Thyroid gland (tissue), 4 donors: Measurements from ENCODE around the gene GPR3.

ENCODE experiments used
- POLR2A ChIP-seq, 2 donors: fragments of 450-650 bp; IDR thresholded peaks; one replicate each; pipeline ENCODE4 v1.6.1; 2017; ENCODE audit warnings: antibody characterized with exemption in 2 of 2, mild to moderate bottlenecking in 2 of 2, moderate library complexity in 1 of 2
- TF ChIP-seq, protein P1 (sequence below), 6 experiments: fragments of 200-600 bp in 3 of 6; fragments of 450-650 bp in 3 of 6; sonication (generic) in 3 of 6; IDR thresholded peaks; one replicate each; pipeline ENCODE4 v1.5.1; 2016 to 2019; ENCODE audit warnings: antibody characterized with exemption in 6 of 6, mild to moderate bottlenecking in 2 of 6, inconsistent platforms in 1 of 6, moderate library complexity in 1 of 6

DNA sequence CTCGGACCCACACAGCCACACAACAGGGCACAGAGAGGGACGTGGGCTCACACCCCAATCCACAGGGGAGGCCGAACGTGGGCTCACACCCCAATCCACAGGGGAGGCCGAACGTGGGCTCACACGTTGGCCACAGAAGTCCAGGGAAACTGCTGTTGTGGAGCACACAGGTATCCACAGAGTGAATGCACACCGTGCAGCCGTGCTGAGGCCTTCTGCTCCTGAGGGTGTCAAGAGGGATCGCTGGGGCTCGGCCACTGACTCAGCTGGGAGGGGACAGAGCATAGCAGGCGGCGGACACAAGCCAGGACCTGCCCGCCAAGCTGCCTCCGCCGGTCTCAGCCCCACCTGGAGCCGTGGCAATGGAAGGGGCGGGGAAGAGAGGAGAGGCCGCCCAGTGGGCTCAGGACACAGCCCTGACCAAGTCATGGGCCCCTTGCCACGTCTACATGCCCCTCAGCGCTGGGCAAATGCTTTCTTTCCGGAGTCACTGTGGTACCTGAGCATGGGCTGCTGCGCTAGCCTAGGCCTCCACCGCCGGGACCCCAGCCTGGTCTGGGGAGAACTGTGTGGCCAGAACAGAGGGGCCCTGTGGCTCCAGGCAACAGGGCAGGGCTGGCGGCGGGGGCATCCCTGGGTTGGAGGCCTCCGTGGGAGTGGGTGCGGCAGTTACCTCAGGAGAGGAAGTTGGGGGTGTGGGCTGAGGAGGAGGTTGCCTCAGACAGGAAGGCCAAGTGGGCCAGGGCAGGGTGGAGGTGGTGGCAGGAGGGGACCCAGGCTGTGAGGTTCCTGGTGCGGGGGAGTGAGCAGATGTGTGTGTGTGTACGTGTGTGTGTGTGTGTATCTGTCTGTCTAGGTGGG is 49.4 kb upstream of the GPR3 start:
- TF ChIP-seq, protein P1, sequence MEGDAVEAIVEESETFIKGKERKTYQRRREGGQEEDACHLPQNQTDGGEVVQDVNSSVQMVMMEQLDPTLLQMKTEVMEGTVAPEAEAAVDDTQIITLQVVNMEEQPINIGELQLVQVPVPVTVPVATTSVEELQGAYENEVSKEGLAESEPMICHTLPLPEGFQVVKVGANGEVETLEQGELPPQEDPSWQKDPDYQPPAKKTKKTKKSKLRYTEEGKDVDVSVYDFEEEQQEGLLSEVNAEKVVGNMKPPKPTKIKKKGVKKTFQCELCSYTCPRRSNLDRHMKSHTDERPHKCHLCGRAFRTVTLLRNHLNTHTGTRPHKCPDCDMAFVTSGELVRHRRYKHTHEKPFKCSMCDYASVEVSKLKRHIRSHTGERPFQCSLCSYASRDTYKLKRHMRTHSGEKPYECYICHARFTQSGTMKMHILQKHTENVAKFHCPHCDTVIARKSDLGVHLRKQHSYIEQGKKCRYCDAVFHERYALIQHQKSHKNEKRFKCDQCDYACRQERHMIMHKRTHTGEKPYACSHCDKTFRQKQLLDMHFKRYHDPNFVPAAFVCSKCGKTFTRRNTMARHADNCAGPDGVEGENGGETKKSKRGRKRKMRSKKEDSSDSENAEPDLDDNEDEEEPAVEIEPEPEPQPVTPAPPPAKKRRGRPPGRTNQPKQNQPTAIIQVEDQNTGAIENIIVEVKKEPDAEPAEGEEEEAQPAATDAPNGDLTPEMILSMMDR (IDR thresholded peaks at IDR 0.05) = no peak
- TF ChIP-seq POLR2A (IDR thresholded peaks at IDR 0.05) = no peak
